ENCODE results near the gene IGFBP4.

DNA sequence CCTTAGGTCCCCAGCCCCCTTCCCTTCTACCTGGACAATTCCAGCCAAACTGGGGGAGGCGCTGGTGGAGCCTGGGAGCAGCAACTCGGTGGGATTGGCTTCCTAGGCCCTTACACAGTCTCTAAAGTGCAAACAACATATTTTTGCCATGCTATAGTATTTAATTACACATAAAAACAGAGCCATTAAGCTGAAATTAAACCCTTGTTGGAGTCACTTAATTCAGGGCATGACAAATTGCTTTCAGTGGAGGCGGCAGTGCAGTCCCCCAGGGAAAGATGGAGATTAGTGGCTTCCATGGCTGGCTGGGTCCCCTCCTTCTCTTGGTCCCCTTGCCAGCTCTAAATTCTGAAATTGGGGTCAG, 17.3 kb downstream of the IGFBP4 start:
- no peak for TF ChIP-seq POLR2A (IDR thresholded peaks at IDR 0.05)
- TF ChIP-seq, protein P1, sequence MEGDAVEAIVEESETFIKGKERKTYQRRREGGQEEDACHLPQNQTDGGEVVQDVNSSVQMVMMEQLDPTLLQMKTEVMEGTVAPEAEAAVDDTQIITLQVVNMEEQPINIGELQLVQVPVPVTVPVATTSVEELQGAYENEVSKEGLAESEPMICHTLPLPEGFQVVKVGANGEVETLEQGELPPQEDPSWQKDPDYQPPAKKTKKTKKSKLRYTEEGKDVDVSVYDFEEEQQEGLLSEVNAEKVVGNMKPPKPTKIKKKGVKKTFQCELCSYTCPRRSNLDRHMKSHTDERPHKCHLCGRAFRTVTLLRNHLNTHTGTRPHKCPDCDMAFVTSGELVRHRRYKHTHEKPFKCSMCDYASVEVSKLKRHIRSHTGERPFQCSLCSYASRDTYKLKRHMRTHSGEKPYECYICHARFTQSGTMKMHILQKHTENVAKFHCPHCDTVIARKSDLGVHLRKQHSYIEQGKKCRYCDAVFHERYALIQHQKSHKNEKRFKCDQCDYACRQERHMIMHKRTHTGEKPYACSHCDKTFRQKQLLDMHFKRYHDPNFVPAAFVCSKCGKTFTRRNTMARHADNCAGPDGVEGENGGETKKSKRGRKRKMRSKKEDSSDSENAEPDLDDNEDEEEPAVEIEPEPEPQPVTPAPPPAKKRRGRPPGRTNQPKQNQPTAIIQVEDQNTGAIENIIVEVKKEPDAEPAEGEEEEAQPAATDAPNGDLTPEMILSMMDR (IDR thresholded peaks at IDR 0.05), result no peak
